22Rv1 (cell line): ENCODE measurements around the gene KMT2A.

Experiments
- H3K27ac ChIP-seq: fragments of 450-650 bp; 2 replicates; pipeline ENCODE4 v1.5.1; 2017
- CTCF ChIP-seq: fragments of 450-650 bp; IDR thresholded peaks from 2 replicates; pipeline ENCODE4 v1.5.1; 2017; ENCODE audit warnings: mild to moderate bottlenecking
- ZFX ChIP-seq: fragments of 450-650 bp; IDR thresholded peaks from 2 replicates; pipeline ENCODE4 v1.6.1; 2017; ENCODE audit warnings: antibody characterized with exemption, borderline replicate concordance

The KMT2A gene

GRCh38 chr11:118435893-118436624, at the start of gene KMT2A:
TSS of gene KMT2A (plus strand) at chr11:118436492. CDS start at chr11:118436513, 21 bp downstream.
- TF ChIP-seq CTCF (no peak), ZFX (no peak)
- H3K27ac ChIP-seq: peak within 1 kb of the TSS; percentile 98

GRCh38 chr11:118396097-118396501, 40.2 kb upstream of the KMT2A start:
- H3K27ac ChIP-seq: peak overlapping the region; percentile 90
- TF ChIP-seq CTCF: no peak
- no peak for TF ChIP-seq ZFX

- TF ChIP-seq CTCF (no peak), ZFX (no peak)
- H3K27ac ChIP-seq: peak overlapping the region; percentile 90
Observed at GRCh38 chr11:118397448-118397847, 38.8 kb upstream of the KMT2A start.

GRCh38 chr11:118398791-118399559, 37.3 kb upstream of the KMT2A start:
- peak overlapping the region; percentile 90 for H3K27ac ChIP-seq
- TF ChIP-seq CTCF (no peak), ZFX (no peak)

- peak within 1 kb of the TSS; percentile 90 for H3K27ac ChIP-seq
- no peak for TF ChIP-seq CTCF
- no peak for TF ChIP-seq ZFX
Observed at GRCh38 chr11:118401151-118401879, 35.0 kb upstream of the KMT2A start, which contains the start of gene ATP5MG. TSS of gene ATP5MG (plus strand) at chr11:118401606. CDS start at chr11:118401666, 60 bp downstream.

GRCh38 chr11:118401880-118402590, 34.3 kb upstream of the KMT2A start:
- peak overlapping the region; percentile 90 for H3K27ac ChIP-seq
- TF ChIP-seq CTCF: no peak
- TF ChIP-seq ZFX: no peak

GRCh38 chr11:118402594-118402993, 33.7 kb upstream of the KMT2A start:
- peak overlapping the region; percentile 90; the same call in 1 of the 2 replicates for H3K27ac ChIP-seq
